Endothelial cell of umbilical vein (primary cell): Measurements from ENCODE around the gene CHMP4A. TPM values are rescaled to one million over a fixed set of nuclear protein-coding genes. Genes with fewer than 3 reads are reported as not detected.

Source experiments
- BruUV-seq: library from RNA; stranded (reverse); fragments of 400-500 nt; replicated peaks from 2 replicates; lab custom pipeline; 2021; lab: Mats Ljungman, UMichigan
- CTCF ChIA-PET: fragments of 300-600, 350-600 bp; sonication (Branson Sonifier 250); formaldehyde crosslinking; loops from one replicate; lab custom pipeline; 2021; ENCODE audit warnings: antibody characterized with exemption, inconsistent platforms; lab: Charles Lee
- POLR2A ChIA-PET: fragments of 300-600, 350-600 bp; sonication (Branson Sonifier 250); formaldehyde crosslinking; loops from one replicate; lab custom pipeline; 2021; ENCODE audit warnings: antibody characterized with exemption, inconsistent platforms; lab: Charles Lee
- DNase-seq: peaks from one replicate; pipeline ENCODE4 v3.0.0-alpha.2; 2011; ENCODE audit warnings: low read depth, low spot score
- FAIRE-seq: peaks from 2 replicates; lab custom pipeline; 2011; peaks lifted over from hg19 to GRCh38; lab: Jason Lieb, UNC
- H2AFZ ChIP-seq: 2 replicates; pipeline ENCODE4 v1.6.0; 2012; ENCODE audit warnings: low read depth, low read length, control low read depth, inconsistent platforms
- H3K27ac ChIP-seq: 2 replicates; pipeline ENCODE4 v1.5.1; 2011; ENCODE audit warnings: low read depth, mild to moderate bottlenecking, control low read depth, low read length, moderate library complexity; ENCODE audit not compliant: insufficient read depth
- H3K27me3 ChIP-seq, 2 experiments: 2 replicates each; pipeline versions ENCODE4 v1.6.0 to v1.6.1; 2011; ENCODE audit warnings: low read length in 2 of 2, mixed read lengths in 1 of 2; ENCODE audit not compliant: control insufficient read depth in 2 of 2, insufficient read depth in 2 of 2
- H3K36me3 ChIP-seq, 2 experiments: 2 replicates in 1 of 2; 3 replicates in 1 of 2; pipeline ENCODE4 v1.5.1; 2011; ENCODE audit warnings: low read length in 2 of 2, mild to moderate bottlenecking in 1 of 2, moderate library complexity in 1 of 2; ENCODE audit not compliant: control insufficient read depth in 2 of 2, insufficient read depth in 2 of 2; ENCODE audit errors: extremely low read depth in 1 of 2
- H3K4me1 ChIP-seq: 3 replicates; pipeline ENCODE4 v1.5.1; 2011; ENCODE audit warnings: mild to moderate bottlenecking, low read length; ENCODE audit not compliant: control insufficient read depth, insufficient read depth; ENCODE audit errors: extremely low read depth
- H3K4me2 ChIP-seq: 2 replicates; pipeline ENCODE4 v1.6.1; 2011; ENCODE audit warnings: low read length, control low read depth, mixed read lengths; ENCODE audit not compliant: insufficient read depth
- H3K4me3 ChIP-seq, 3 experiments: fragments of 200-600 bp in 1 of 3; sonication (generic), shearing (Covaris generic) in 1 of 3; replicated peaks in 1 of 3; 2 replicates each; pipeline ENCODE4 v1.5.1; 2011 to 2016; ENCODE audit warnings: control low read depth in 3 of 3, low read length in 3 of 3, mild to moderate bottlenecking in 2 of 3, inconsistent platforms in 1 of 3, low read depth in 1 of 3, moderate library complexity in 1 of 3; ENCODE audit not compliant: insufficient read depth in 1 of 3
- H3K79me2 ChIP-seq: 2 replicates; pipeline ENCODE4 v1.6.0; 2012; ENCODE audit warnings: low read length, inconsistent platforms; ENCODE audit not compliant: control insufficient read depth, insufficient read depth
- H3K9ac ChIP-seq: replicated peaks from 2 replicates; pipeline ENCODE3; 2011; ENCODE audit warnings: low read length, control low read depth; ENCODE audit not compliant: insufficient read depth; ENCODE audit errors: extremely low read depth
- H3K9me1 ChIP-seq: replicated peaks from 3 replicates; pipeline ENCODE4 v1.6.0; 2011; ENCODE audit warnings: mild to moderate bottlenecking, low read length; ENCODE audit not compliant: control insufficient read depth, insufficient read depth; ENCODE audit errors: extremely low read depth
- H3K9me3 ChIP-seq: replicated peaks from 2 replicates; pipeline ENCODE4 v1.5.1; 2012; ENCODE audit warnings: low read length, inconsistent platforms; ENCODE audit not compliant: control insufficient read depth, insufficient read depth
- H4K20me1 ChIP-seq: replicated peaks from 2 replicates; pipeline ENCODE3; 2011; ENCODE audit warnings: mild to moderate bottlenecking, low read length; ENCODE audit not compliant: control insufficient read depth, insufficient read depth; ENCODE audit errors: extremely low read depth
- CTCF ChIP-seq, 2 donors: IDR thresholded peaks; 1 replicate in 1 of 2; 2 replicates in 1 of 2; pipeline ENCODE4 v1.5.1; 2011; ENCODE audit warnings: low read length in 2 of 2, mild to moderate bottlenecking in 2 of 2, moderate library complexity in 2 of 2, control low read depth in 1 of 2, inconsistent platforms in 1 of 2, low read depth in 1 of 2; ENCODE audit not compliant: insufficient read depth in 1 of 2; ENCODE audit errors: extremely low read depth in 1 of 2
- EZH2 ChIP-seq: IDR thresholded peaks from 2 replicates; pipeline ENCODE4 v1.6.1; 2012; ENCODE audit warnings: borderline replicate concordance, low read depth, mild to moderate bottlenecking, moderate library complexity, low read length, inconsistent platforms; ENCODE audit not compliant: severe bottlenecking
- FOS ChIP-seq: IDR thresholded peaks from 2 replicates; pipeline ENCODE4 v1.6.1; 2011; ENCODE audit warnings: mild to moderate bottlenecking, low read length, moderate library complexity, borderline replicate concordance; ENCODE audit not compliant: insufficient read depth
- GATA2 ChIP-seq: IDR thresholded peaks from 2 replicates; pipeline ENCODE4 v1.7.0; 2011; ENCODE audit warnings: low read depth, mild to moderate bottlenecking, moderate library complexity, mixed read lengths, low read length; ENCODE audit not compliant: insufficient read length, insufficient read depth
- JUN ChIP-seq: IDR thresholded peaks from 2 replicates; pipeline ENCODE4 v1.6.1; 2011; ENCODE audit warnings: borderline replicate concordance, low read depth; ENCODE audit not compliant: insufficient read length, insufficient read depth
- MAX ChIP-seq: IDR thresholded peaks from 2 replicates; pipeline ENCODE4 v1.6.1; 2011; ENCODE audit not compliant: insufficient read depth, insufficient read length
- MYC ChIP-seq: IDR thresholded peaks from one replicate; pipeline ENCODE4 v1.6.1; 2011; ENCODE audit warnings: mild to moderate bottlenecking, low read depth, low read length
- POLR2A ChIP-seq: IDR thresholded peaks from 2 replicates; pipeline ENCODE4 v1.6.1; 2012; ENCODE audit warnings: low read depth, mild to moderate bottlenecking, control low read depth, low read length
- POLR2AphosphoS5 ChIP-seq: IDR thresholded peaks from 2 replicates; pipeline ENCODE4 v1.6.1; 2012; ENCODE audit warnings: low read depth, mild to moderate bottlenecking, control low read depth, low read length, moderate library complexity; ENCODE audit not compliant: insufficient read depth
- dilution Hi-C: fragments of 300-500 bp; cut with MboI; formaldehyde crosslinking; loops from one replicate; pipeline ENCODE4 v1.15.0; 2019; ENCODE audit warnings: low sequenced_read_pairs; ENCODE audit not compliant: extremely low pct_ligation_motif_present
- intact Hi-C: fragments of 100-400 bp; cut with micrococcal nuclease; formaldehyde crosslinking; loops from one replicate; pipeline ENCODE4 v1.10.0; 2022
- polyA plus RNA-seq, 4 experiments: library from polyadenylated mRNA; depleted of rRNA in 3 of 4; stranded (reverse) in 3 of 4; unstranded in 1 of 4; fragments of >200 nt; gene quantifications; 2 replicates each; pipeline versions ENCODE4 v1.2.1 to v1.2.3, GENCODE V29; 2011 to 2012; ENCODE audit warnings: missing spikeins in 1 of 4
- total RNA-seq: library from RNA; stranded (reverse); gene quantifications from 2 replicates; pipeline ENCODE4 v1.2.3, GENCODE V29; 2021

Gene CHMP4A
- total and polyA plus RNA-seq, 2 donors (not counting 3 experiments of a cell fraction or from before 2014, with no cell fraction given), result 40.9 to 46.4 TPM

DNA sequence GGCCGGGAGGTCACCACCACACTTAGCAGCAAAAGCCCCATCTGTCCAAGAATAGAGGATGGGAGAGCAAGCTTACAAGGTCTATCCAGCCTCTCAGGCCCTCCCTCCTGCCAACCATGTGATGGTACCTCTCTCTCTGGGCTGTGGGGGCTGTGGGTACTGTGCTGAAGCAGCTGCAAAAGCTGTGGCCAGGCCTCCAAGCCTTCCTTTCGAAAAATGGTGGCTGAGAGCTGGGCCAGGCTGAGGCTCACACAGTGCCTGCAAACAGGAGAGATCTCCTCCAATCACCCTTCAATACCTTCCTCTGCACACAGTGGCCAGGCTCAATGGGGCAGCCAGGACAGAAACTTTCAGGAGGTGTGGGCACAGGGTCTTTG lies 25.8 kb downstream of the CHMP4A start:
- Histone ChIP-seq H3K36me3 (peaks cover 0 to 33% of the 10 kb centered on the region in 2 experiments), H4K20me1 (no peaks in the 10 kb centered on the region), H2AFZ (no peak overlapping the region), H3K9me1 (no peaks in the 10 kb centered on the region), H3K4me2 (peak overlapping the region; percentile 75), H3K27ac (no peak overlapping the region), H3K4me1 (peaks cover 6% of the 10 kb centered on the region), H3K9me3 (no peaks in the 10 kb centered on the region), H3K27me3 (no peaks in the 10 kb centered on the region), H3K9ac (peak overlapping the region; percentile 42), H3K4me3 (peak overlapping the region in 1 of 3 experiments; percentile 37), H3K79me2 (peaks cover 11% of the 10 kb centered on the region)
- ChIA-PET CTCF (interaction anchor here (1.1 kb wide), 1 partner anchor 129 kb away, joined by 3 read pairs; no protein-coding TSS in a partner anchor), POLR2A (interaction anchor here (1.0 to 1.8 kb wide), 2 partner anchors 8 to 25 kb away, joined by 3 read pairs; partner anchors contain the start of gene TM9SF1)
- BruUV-seq, result TSS peak; percentile 18
- TF ChIP-seq MAX, result no peak
- no peak for TF ChIP-seq MYC
- DNase-seq (no peak), FAIRE-seq (no peak)
- dilution Hi-C loops (no loop called here), intact Hi-C loops (no loop called here)

- POLR2A ChIA-PET, result interaction anchor here (0.8 to 1.8 kb wide), 3 partner anchors 9 to 26 kb away, joined by 3 read pairs; partner anchors contain the start of gene TM9SF1
- Histone ChIP-seq H3K4me2 (no peak overlapping the region), H3K36me3 (peaks cover 0 to 29% of the 10 kb centered on the region in 2 experiments), H3K79me2 (peaks cover 6% of the 10 kb centered on the region), H3K9me1 (no peaks in the 10 kb centered on the region), H3K4me3 (no peak overlapping the region), H4K20me1 (no peaks in the 10 kb centered on the region), H3K9ac (no peak overlapping the region), H3K27me3 (no peaks in the 10 kb centered on the region), H2AFZ (no peak overlapping the region), H3K4me1 (peaks cover 6% of the 10 kb centered on the region), H3K9me3 (no peaks in the 10 kb centered on the region), H3K27ac (no peak overlapping the region)
- dilution Hi-C loops (no loop called here), intact Hi-C loops (no loop called here)
- no peak for TF ChIP-seq POLR2A
- TF ChIP-seq POLR2AphosphoS5, result no peak
- no peak for TF ChIP-seq CTCF (IDR thresholded peaks at IDR 0.05; ENCODE audit: extremely low read depth in 1 of 2, insufficient read depth in 1 of 2, low read depth in 1 of 2, low read length in 2 of 2)
- no peak for TF ChIP-seq GATA2
- no peak for TF ChIP-seq MAX
- no peak for TF ChIP-seq FOS
- no peak for TF ChIP-seq EZH2
- TF ChIP-seq MYC, result no peak
- no peak for TF ChIP-seq JUN
- CTCF ChIA-PET, result interaction anchor here (1.1 kb wide), 1 partner anchor 129 kb away, joined by 3 read pairs; no protein-coding TSS in a partner anchor
- DNase-seq, result no peak
- no peak for FAIRE-seq
- BruUV-seq, result no TSS peak
Measured at GRCh38 chr14:24186831-24187538, 26.3 kb downstream of the CHMP4A start.
